Stomach (tissue), 9 donors: ENCODE measurements around the gene FZD7. TPM values are rescaled to one million over a fixed set of nuclear protein-coding genes. Genes with fewer than 3 reads are reported as not detected.

ENCODE experiments used
- DNase-seq, 2 donors: peaks; one replicate each; pipeline versions ENCODE4 v3.0.0 to v3.0.0-alpha.2; 2013 to 2019
- H3K27ac ChIP-seq, 5 donors: fragments of 200-600 bp in 4 of 5; sonication (generic) in 4 of 5; one replicate each; pipeline ENCODE4 v1.5.1; 2013 to 2019; ENCODE audit warnings: mild to moderate bottlenecking in 1 of 5, moderate library complexity in 1 of 5
- H3K27me3 ChIP-seq, 3 donors: fragments of 200-600 bp; sonication (generic); one replicate each; pipeline ENCODE4 v1.5.1; 2017 to 2019; ENCODE audit warnings: mixed run types in 1 of 3
- H3K36me3 ChIP-seq, 4 donors: fragments of 200-600 bp; sonication (generic); 1 replicate in 3 of 4; 2 replicates in 1 of 4; pipeline ENCODE4 v1.5.1; 2016 to 2019
- H3K4me1 ChIP-seq, 4 donors: fragments of 200-600 bp; sonication (generic); one replicate each; pipeline ENCODE4 v1.5.1; 2016 to 2019
- H3K4me3 ChIP-seq, 4 donors: fragments of 200-600 bp; sonication (generic) in 3 of 4; one replicate each; pipeline ENCODE4 v1.5.1; 2016 to 2019; ENCODE audit warnings: mild to moderate bottlenecking in 1 of 4
- H3K9me3 ChIP-seq, 4 donors: fragments of 200-600 bp; sonication (generic); one replicate each; pipeline ENCODE4 v1.5.1; 2016 to 2019
- CTCF ChIP-seq, 7 experiments: fragments of 450-650 bp in 4 of 7; fragments of 200-600 bp in 3 of 7; sonication (generic) in 3 of 7; IDR thresholded peaks; one replicate each; pipeline ENCODE4 v1.5.1; 2016 to 2019; ENCODE audit warnings: antibody characterized with exemption in 7 of 7, control low read depth in 2 of 7, mild to moderate bottlenecking in 1 of 7
- EP300 ChIP-seq: sonication (generic); formaldehyde crosslinking; IDR thresholded peaks from one replicate; pipeline ENCODE4 v1.6.1; 2017; ENCODE audit warnings: antibody characterized with exemption
- POLR2A ChIP-seq, 4 donors: fragments of 450-650 bp; IDR thresholded peaks; one replicate each; pipeline ENCODE4 v1.6.1; 2016; ENCODE audit warnings: antibody characterized with exemption in 4 of 4, control low read depth in 2 of 4, mild to moderate bottlenecking in 1 of 4, moderate library complexity in 1 of 4
- POLR2AphosphoS5 ChIP-seq, 3 donors: sonication (generic); formaldehyde crosslinking; IDR thresholded peaks; one replicate each; pipeline ENCODE4 v1.6.1; 2016; ENCODE audit warnings: antibody characterized with exemption in 3 of 3
- WGBS, 5 donors: extraction: QIAGEN DNeasy Blood & Tissue Kit in 3 of 5; methylation state at CpG; one replicate each; pipeline versions ENCODE4 v1.1.5 to v1.1.7; 2013 to 2018; 5-methylcytosine and 5-hydroxymethylcytosine counted together
- intact Hi-C: fragments of 100-400 bp; cut with DNase I; formaldehyde crosslinking; loops from one replicate; pipeline ENCODE4 v1.15.1; 2023; ENCODE audit warnings: low total_unique reads
- polyA plus RNA-seq, 3 donors: library from polyadenylated mRNA; stranded (reverse); fragments of 200-250 nt; gene quantifications; one replicate each; pipeline ENCODE4 v1.2.3, GENCODE V29; 2013
- total RNA-seq, 5 donors: library from RNA; depleted of rRNA; stranded (reverse); fragments of >200 nt; gene quantifications; one replicate each; pipeline versions ENCODE4 v1.1.0 to v1.2.3, GENCODE V29; 2014 to 2016
- donor health status: healthy with polysubstance abuse.
- donor health status: Bipolar disorder and iron deficiency.
- donor health status: healthy.

The FZD7 gene
- total and polyA plus RNA-seq, 8 donors: 1.7 to 20.9 (median 4.9) TPM

- no peaks in the 10 kb centered on the region for H3K9me3 ChIP-seq
- WGBS, 5 donors: 9 to 39% (median 14%) methylated on average over 2 of the region's 2 CpGs
- intact Hi-C loops: no loop called here
- peaks cover 0 to 18% (median 4%) of the 10 kb centered on the region in 3 donors for H3K27me3 ChIP-seq
- no peak overlapping the region for H3K4me3 ChIP-seq
- DNase-seq: peak in 1 of 2 donors; percentile 51
- H3K4me1 ChIP-seq: no peaks in the 10 kb centered on the region
- H3K36me3 ChIP-seq: no peaks in the 10 kb centered on the region
- H3K27ac ChIP-seq: no peak overlapping the region
- TF ChIP-seq CTCF (IDR thresholded peaks at IDR 0.05): peak in 5 of 7 experiments; percentile 11 to 36 (median 27)
- TF ChIP-seq POLR2AphosphoS5 (IDR thresholded peaks at IDR 0.05): no peak
These were observed 23.0 kb downstream of the FZD7 start for GRCh38 chr2:202056611-202057010.

DNA sequence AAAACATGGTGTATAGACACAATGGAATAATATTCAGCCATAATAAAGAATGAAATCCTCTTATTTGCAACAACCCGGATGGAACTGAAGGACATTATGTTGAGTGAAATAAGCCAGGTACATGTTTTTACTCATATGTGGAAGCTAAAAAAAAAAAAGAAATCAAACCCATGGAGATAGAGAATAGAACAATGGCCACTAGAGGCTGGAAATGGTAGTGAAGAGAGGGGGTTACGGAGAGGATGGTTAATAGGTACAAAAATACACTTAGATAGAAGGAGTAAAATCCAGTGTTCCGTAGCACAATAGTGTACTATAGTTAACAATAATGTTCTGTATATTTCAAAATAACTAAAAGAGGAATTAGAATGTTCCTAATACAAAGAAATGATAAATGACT lies 26.6 kb downstream of the FZD7 start:
- peak in 1 of 7 experiments; percentile 18 for TF ChIP-seq CTCF (IDR thresholded peaks at IDR 0.05)
- no peak for TF ChIP-seq EP300
- TF ChIP-seq POLR2AphosphoS5 (IDR thresholded peaks at IDR 0.05): no peak
- Histone ChIP-seq H3K4me1 (peaks cover 0 to 13% (median 6%) of the 10 kb centered on the region in 4 donors), H3K36me3 (no peaks in the 10 kb centered on the region), H3K9me3 (no peaks in the 10 kb centered on the region), H3K4me3 (no peak overlapping the region), H3K27ac (no peak overlapping the region), H3K27me3 (peaks cover 0 to 9% (median 0%) of the 10 kb centered on the region in 3 donors)
- no peak for DNase-seq
- WGBS, 5 donors: 86 to 93% (median 90%) methylated on average over 3 of the region's 3 CpGs
- intact Hi-C loops: no loop called here

- intact Hi-C loops: no loop called here
- no peaks in the 10 kb centered on the region for H3K27me3 ChIP-seq
- no peaks in the 10 kb centered on the region for H3K9me3 ChIP-seq
- DNase-seq: no peak
- no peak for TF ChIP-seq POLR2AphosphoS5 (IDR thresholded peaks at IDR 0.05)
- TF ChIP-seq POLR2A (IDR thresholded peaks at IDR 0.05): no peak
- no peak for TF ChIP-seq CTCF (IDR thresholded peaks at IDR 0.05)
- no peak for TF ChIP-seq EP300
- no peaks in the 10 kb centered on the region for H3K36me3 ChIP-seq
- no peak overlapping the region for H3K4me3 ChIP-seq
- peaks cover 0 to 13% (median 6%) of the 10 kb centered on the region in 4 donors for H3K4me1 ChIP-seq
- WGBS, 5 donors: 94 to 100% (median 96%) methylated on average over 2 of the region's 2 CpGs
- no peak overlapping the region for H3K27ac ChIP-seq
These were observed 28.0 kb downstream of the FZD7 start for GRCh38 chr2:202061695-202062094.

DNA sequence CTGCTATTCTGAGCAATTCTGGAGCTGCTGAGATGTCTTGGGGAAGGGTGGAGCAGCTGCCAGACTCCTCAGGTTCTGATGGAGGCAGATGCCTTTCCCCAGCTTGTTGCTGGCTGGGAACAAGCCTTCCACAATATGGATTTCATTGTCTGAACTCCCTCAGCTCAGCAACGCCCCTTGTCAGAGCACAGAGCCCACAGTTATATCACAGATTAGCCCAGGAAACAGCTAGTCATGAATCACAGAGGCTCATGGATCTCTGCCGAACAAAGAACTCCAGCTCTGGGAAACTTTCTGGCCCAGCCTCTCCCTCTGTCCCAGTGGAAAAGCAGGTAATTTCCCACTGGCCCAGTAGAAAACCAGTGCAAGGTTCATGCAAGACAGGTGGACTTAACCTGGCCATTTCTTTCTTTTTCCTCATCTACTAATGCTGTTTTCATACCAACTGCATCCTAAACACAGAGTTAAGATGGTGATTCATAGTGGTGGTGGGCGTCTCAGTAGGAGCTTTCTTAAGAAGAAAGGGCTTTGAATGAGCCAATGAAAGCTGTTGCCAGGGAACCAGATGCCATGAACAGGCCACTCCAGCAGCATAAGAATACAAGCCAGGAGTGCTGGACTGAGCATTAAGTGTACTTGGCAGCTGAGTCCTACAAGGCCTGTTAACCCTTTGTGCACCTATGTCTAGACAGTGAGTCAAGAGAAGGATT lies 30.7 kb downstream of the FZD7 start:
- no peaks in the 10 kb centered on the region for H3K27me3 ChIP-seq
- 17 to 24% (median 20%) methylated on average over 3 of the region's 3 CpGs for WGBS, 5 donors
- intact Hi-C loops: no loop called here
- DNase-seq: peak in 1 of 2 donors; percentile 88
- H3K9me3 ChIP-seq: no peaks in the 10 kb centered on the region
- H3K4me3 ChIP-seq: no peak overlapping the region
- no peak for TF ChIP-seq POLR2AphosphoS5 (IDR thresholded peaks at IDR 0.05)
- TF ChIP-seq CTCF (IDR thresholded peaks at IDR 0.05): no peak
- TF ChIP-seq POLR2A (IDR thresholded peaks at IDR 0.05): no peak
- H3K4me1 ChIP-seq: peaks cover 0 to 13% (median 6%) of the 10 kb centered on the region in 4 donors
- no peaks in the 10 kb centered on the region for H3K36me3 ChIP-seq
- H3K27ac ChIP-seq: peak overlapping the region in 2 of 5 donors; percentile 49 to 56
